GM23338 (cell line): ENCODE data around the gene OTOG. TPM values are rescaled to one million over a fixed set of nuclear protein-coding genes. Genes with fewer than 3 reads are reported as not detected.

Experiments used
- ATAC-seq: fragments of 200-7000 bp; cut with Tn5 transposase; 3 replicates; pipeline ENCODE4 v1.9.1; 2020
- DNase-seq: peaks from one replicate; pipeline ENCODE4 v3.0.0-alpha.2; 2015; ENCODE audit warnings: low spot score
- H2AFZ ChIP-seq: fragments of 200-600 bp; sonication (generic); 2 replicates; pipeline ENCODE4 v1.8.0; 2016; ENCODE audit warnings: antibody characterized with exemption, mild to moderate bottlenecking, moderate library complexity
- H3F3A ChIP-seq: fragments of 200-600 bp; sonication (generic); replicated peaks from 2 replicates; pipeline ENCODE4 v1.8.0; 2017; ENCODE audit warnings: antibody characterized with exemption, mixed run types, low read depth
- H3K27ac ChIP-seq: fragments of 200-600 bp; sonication (generic); 2 replicates; pipeline ENCODE4 v1.6.1; 2016; ENCODE audit warnings: low read depth
- H3K27me3 ChIP-seq: fragments of 200-600 bp; sonication (generic); 2 replicates; pipeline ENCODE4 v1.8.0; 2016; ENCODE audit warnings: mild to moderate bottlenecking, mixed run types, moderate library complexity; ENCODE audit not compliant: insufficient read depth
- H3K36me3 ChIP-seq: fragments of 200-600 bp; sonication (generic); 2 replicates; pipeline ENCODE4 v1.8.0; 2016; ENCODE audit warnings: mild to moderate bottlenecking; ENCODE audit not compliant: insufficient read depth
- H3K4me1 ChIP-seq: fragments of 200-600 bp; sonication (generic); 2 replicates; pipeline ENCODE4 v1.8.0; 2016; ENCODE audit warnings: mild to moderate bottlenecking, moderate library complexity; ENCODE audit not compliant: insufficient read depth
- H3K4me2 ChIP-seq: fragments of 200-600 bp; sonication (generic); 2 replicates; pipeline ENCODE4 v1.7.1; 2017; ENCODE audit warnings: mixed run types
- H3K4me3 ChIP-seq: fragments of 200-600 bp; sonication (generic); 2 replicates; pipeline ENCODE4 v1.6.1; 2016; ENCODE audit warnings: mixed run types
- H3K79me2 ChIP-seq: fragments of 200-600 bp; sonication (generic); replicated peaks from 2 replicates; pipeline ENCODE4 v1.8.0; 2017; ENCODE audit warnings: mild to moderate bottlenecking; ENCODE audit not compliant: insufficient read depth
- H3K9me2 ChIP-seq: fragments of 200-600 bp; sonication (generic); 2 replicates; pipeline ENCODE4 v1.8.0; 2017; ENCODE audit not compliant: insufficient read depth
- H4K20me1 ChIP-seq: fragments of 200-600 bp; sonication (generic); replicated peaks from 2 replicates; pipeline ENCODE4 v1.8.0; 2017; ENCODE audit warnings: mild to moderate bottlenecking; ENCODE audit not compliant: insufficient read depth
- H3K27ac Mint-ChIP-seq: 2 replicates; pipeline ENCODE4 v1.8.0; 2020; ENCODE audit warnings: inconsistent platforms, mild to moderate bottlenecking, moderate library complexity, mixed read lengths
- H3K27me3 Mint-ChIP-seq: 3 replicates; pipeline ENCODE4 v1.8.0; 2022; ENCODE audit warnings: low read depth, mild to moderate bottlenecking, moderate library complexity, mixed read lengths, inconsistent platforms; ENCODE audit not compliant: insufficient read depth, poor library complexity
- H3K36me3 Mint-ChIP-seq: 3 replicates; pipeline ENCODE4 v1.8.0; 2021; ENCODE audit warnings: low read depth, mild to moderate bottlenecking, inconsistent platforms, moderate library complexity, mixed read lengths
- H3K4me1 Mint-ChIP-seq: 3 replicates; pipeline ENCODE4 v1.8.0; 2020; ENCODE audit warnings: mild to moderate bottlenecking, inconsistent platforms, mixed read lengths
- H3K4me3 Mint-ChIP-seq: 3 replicates; pipeline ENCODE4 v1.8.0; 2021; ENCODE audit warnings: moderate library complexity, mild to moderate bottlenecking, inconsistent platforms, mixed read lengths
- H3K9me3 Mint-ChIP-seq: 3 replicates; pipeline ENCODE4 v1.8.0; 2020; ENCODE audit warnings: moderate library complexity, mild to moderate bottlenecking, inconsistent platforms, mixed read lengths
- CREB1 ChIP-seq: fragments of 250-450 bp; sonication (Bioruptor Pico); IDR thresholded peaks from 2 replicates; pipeline ENCODE4 v1.5.0; 2020; ENCODE audit warnings: low read depth, mild to moderate bottlenecking, moderate library complexity
- CTCF ChIP-seq, 2 experiments: fragments of 200-600 bp in 1 of 2; sonication (generic) in 1 of 2; conservative IDR thresholded peaks; 2 replicates each; pipeline versions ENCODE4 v1.5.1 to v1.6.1; 2016 to 2017; ENCODE audit warnings: antibody characterized with exemption in 2 of 2, low read depth in 2 of 2, mild to moderate bottlenecking in 2 of 2, moderate library complexity in 1 of 2
- ETS1 ChIP-seq: IDR thresholded peaks from 2 replicates; pipeline ENCODE4 v1.6.1; 2016; ENCODE audit warnings: antibody characterized with exemption
- EZH2phosphoT487 ChIP-seq: fragments of 200-600 bp; sonication (generic); IDR thresholded peaks from one replicate; pipeline ENCODE4 v1.8.1; 2018; ENCODE audit warnings: antibody characterized with exemption; ENCODE audit not compliant: unreplicated experiment
- NANOG ChIP-seq: IDR thresholded peaks from 2 replicates; pipeline ENCODE4 v1.6.1; 2016; ENCODE audit warnings: antibody characterized with exemption, borderline replicate concordance
- POLR2AphosphoS5 ChIP-seq: IDR thresholded peaks from 2 replicates; pipeline ENCODE4 v1.6.1; 2016; ENCODE audit warnings: antibody characterized with exemption, low read depth
- REST ChIP-seq: IDR thresholded peaks from one replicate; pipeline ENCODE4 v1.6.1; 2018; ENCODE audit warnings: antibody characterized with exemption; ENCODE audit not compliant: unreplicated experiment
- STAT1 ChIP-seq: IDR thresholded peaks from one replicate; pipeline ENCODE4 v1.6.1; 2016; ENCODE audit warnings: antibody characterized with exemption; ENCODE audit not compliant: unreplicated experiment
- ZNF331 ChIP-seq: fragments of 250-450 bp; sonication (Bioruptor Pico); IDR thresholded peaks from 2 replicates; pipeline ENCODE4 v1.5.0; 2020; ENCODE audit warnings: low read depth, mild to moderate bottlenecking, moderate library complexity
- polyA plus RNA-seq: library from polyadenylated mRNA; unstranded; fragments of >200 nt; fragmentation: Nextera tagmentation; extraction: Ambion mirVana; gene quantifications from 2 replicates; pipeline ENCODE4 v1.2.1, GENCODE V29; 2016
- total RNA-seq: library from RNA; depleted of rRNA; stranded (reverse); fragments of >200 nt; shearing (Covaris generic); gene quantifications from 2 replicates; pipeline ENCODE4 v1.2.3, GENCODE V29; 2014

The OTOG gene
- total and polyA plus RNA-seq, 2 experiments from 2014 or later, result 0.40 to 0.52 TPM

- TF ChIP-seq CTCF (conservative IDR thresholded peaks at IDR 0.05; ENCODE audit: low read depth in 2 of 2) (no peak), REST (no peak), ETS1 (no peak), POLR2AphosphoS5 (no peak), ZNF331 (CRISPR knock-in tag) (no peak), NANOG (no peak), CREB1 (CRISPR knock-in tag) (no peak), EZH2phosphoT487 (no peak), STAT1 (no peak)
Measured at GRCh38 chr11:17642370-17642769, 95.3 kb downstream of the OTOG start (continued).

- Mint-ChIP-seq H3K27ac (no peak overlapping the region), H3K9me3 (peaks cover 3% of the 10 kb centered on the region; the same call in 1 of the 3 replicates), H3K27me3 (peaks cover 2% of the 10 kb centered on the region), H3K36me3 (no peaks in the 10 kb centered on the region), H3K4me3 (no peak overlapping the region), H3K4me1 (peaks cover 6% of the 10 kb centered on the region; the same call in 1 of the 3 replicates)
- H3K4me3 ChIP-seq, result no peak overlapping the region
- no peak overlapping the region for H3K27ac ChIP-seq
- H3K36me3 ChIP-seq, result no peaks in the 10 kb centered on the region
- DNase-seq (no peak), ATAC-seq (no peak)
- no peaks in the 10 kb centered on the region for H3F3A ChIP-seq
- no peak overlapping the region for H2AFZ ChIP-seq
- H3K9me2 ChIP-seq, result 0 out of 2 replicates have a peak, but pooled peaks cover 3% of the 10 kb centered on the region
- H3K4me1 ChIP-seq, result no peaks in the 10 kb centered on the region
- H3K79me2 ChIP-seq, result no peaks in the 10 kb centered on the region
- H3K4me2 ChIP-seq, result no peak overlapping the region
- no peaks in the 10 kb centered on the region for H4K20me1 ChIP-seq
- H3K27me3 ChIP-seq, result no peaks in the 10 kb centered on the region
- TF ChIP-seq ETS1 (no peak), CTCF (conservative IDR thresholded peaks at IDR 0.05; ENCODE audit: low read depth in 2 of 2) (no peak)
Measured at GRCh38 chr11:17642980-17643379, 95.9 kb downstream of the OTOG start.
